MV-4-11 (cell line): ENCODE measurements around the gene CXorf51A.
A peak's percentile ranks its signal among the peaks of the same experiment; 100 is the strongest.
"Not testable (repeated sequence)": the region's sequence is repeated elsewhere in the genome, so short reads cannot be mapped to it uniquely, and the experiment has no call there.

ENCODE experiments used
- DNase-seq: peaks from one replicate; lab custom pipeline; 2025; lab: John Stamatoyannopoulos, UW

CXorf51A gene

GRCh38 chrX:146814644-146815043 lies at the start of gene CXorf51A:
Gene CXorf51A, minus strand, starts transcription at chrX:146814744. Its CDS starts 21 bp downstream, at chrX:146814723.
- DNase-seq = not testable (repeated sequence)

- peak; percentile 1 for DNase-seq
Observed at GRCh38 chrX:146863566-146863965, 49.0 kb upstream of the CXorf51A start.

GRCh38 chrX:146854281-146854680 lies 39.7 kb upstream of the CXorf51A start:
- DNase-seq = no peak

GRCh38 chrX:146831994-146832393 lies 17.4 kb upstream of the CXorf51A start:
- DNase-seq = no peak

GRCh38 chrX:146809471-146809870 lies 5.1 kb downstream of the CXorf51A start, which contains the start of gene CXorf51B:
Gene CXorf51B, plus strand, starts transcription at chrX:146809771. Its CDS starts 21 bp downstream, at chrX:146809792.
- DNase-seq = not testable (repeated sequence)
